GM21515 (cell line): Measurements from ENCODE around the gene UBR1.
"Not testable (repeated sequence)": the region's sequence is repeated elsewhere in the genome, so short reads cannot be mapped to it uniquely, and the experiment has no call there.

ENCODE experiments used
- ATAC-seq: cut with Tn5 transposase; IDR thresholded peaks from one replicate; pipeline ENCODE4 v1.9.1; 2021; ENCODE audit not compliant: unreplicated experiment

UBR1 gene

DNA sequence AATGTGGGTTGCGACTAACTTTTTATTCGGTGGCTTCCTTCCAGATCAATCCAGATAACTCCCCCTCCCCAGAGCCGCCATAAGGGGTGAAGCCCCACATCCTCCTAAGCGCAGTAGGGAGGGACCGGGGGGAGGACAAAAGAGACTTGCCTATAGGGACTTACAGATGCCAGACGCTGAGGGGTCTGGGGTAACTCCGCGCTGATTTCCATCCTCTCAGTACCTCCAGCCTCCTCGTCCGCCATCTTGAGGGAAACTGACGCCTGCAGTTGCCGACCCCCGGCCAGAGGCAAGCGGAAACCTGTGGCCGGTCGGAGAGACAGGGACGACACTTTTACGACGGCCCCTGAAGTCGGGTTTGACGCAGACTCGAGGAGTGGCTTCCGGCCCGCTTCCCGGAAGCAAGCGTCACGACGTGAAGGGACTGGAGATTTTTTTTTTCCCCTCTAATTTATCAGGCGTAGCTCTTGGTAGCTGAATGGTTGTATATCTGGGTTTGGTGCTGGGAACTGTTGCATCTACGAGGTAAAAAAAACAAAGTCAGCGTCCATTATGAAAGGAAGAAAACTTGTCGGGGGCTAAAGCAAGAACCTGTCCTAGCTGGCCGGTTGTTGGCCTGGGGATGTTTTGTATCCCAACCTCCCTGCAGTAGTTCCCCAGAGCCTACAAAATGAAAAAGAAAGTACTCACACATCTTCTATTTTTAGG lies at the start of gene UBR1:
Gene UBR1 (minus strand): TSS at position 261 of the 708 bp plus-strand sequence. CDS start 16 bp downstream, at position 245.
- ATAC-seq = peak; percentile 83

DNA sequence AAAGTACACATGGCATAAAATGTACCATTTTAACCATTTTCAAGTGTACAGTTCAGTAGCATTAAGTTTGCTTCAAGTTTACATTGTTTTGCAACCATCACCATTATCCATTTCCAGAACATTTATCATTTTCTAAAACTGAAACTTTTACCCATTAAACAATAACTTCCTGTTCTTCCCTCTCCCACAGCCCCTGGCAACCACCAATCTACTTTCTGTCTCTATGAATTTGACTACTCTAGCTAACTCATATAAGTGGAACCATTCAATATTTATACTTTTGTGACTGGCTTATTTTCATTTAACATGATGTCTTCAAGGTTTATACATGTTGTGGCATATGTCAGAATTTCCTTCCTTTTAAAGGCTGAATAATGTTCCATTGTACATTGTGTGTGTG lies 47.4 kb upstream of the UBR1 start:
- ATAC-seq = no peak

- no peak for ATAC-seq
Measured at GRCh38 chr15:43151688-43152087, 45.9 kb upstream of the UBR1 start.

GRCh38 chr15:43150191-43150929 lies 44.5 kb upstream of the UBR1 start:
- no peak for ATAC-seq

DNA sequence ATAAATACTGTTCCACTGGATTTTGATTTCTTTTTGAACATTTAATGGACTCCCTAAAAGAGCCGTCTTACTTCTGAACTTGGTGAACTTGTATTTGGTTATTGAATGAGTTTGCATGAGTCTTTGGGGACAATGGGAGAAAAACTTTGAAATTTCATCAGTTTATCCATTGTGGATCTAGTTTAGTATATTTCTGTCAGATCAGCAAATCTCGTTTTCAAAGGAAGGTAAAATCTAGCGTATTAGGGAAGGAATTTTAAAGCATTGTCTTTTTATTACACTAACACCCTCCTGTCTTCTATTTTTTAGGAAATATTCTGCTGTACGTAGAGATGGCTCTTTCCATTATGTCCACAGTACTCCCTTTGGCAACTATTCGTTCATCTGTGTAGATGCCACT lies 40.3 kb upstream of the UBR1 start:
- ATAC-seq = no peak

- no peak for ATAC-seq
Measured at GRCh38 chr15:43144512-43144911, 38.7 kb upstream of the UBR1 start.

GRCh38 chr15:43143203-43143941 lies 37.5 kb upstream of the UBR1 start:
- ATAC-seq = no peak

- no peak for ATAC-seq
Measured at GRCh38 chr15:43135351-43135750, 29.5 kb upstream of the UBR1 start.

GRCh38 chr15:43134157-43134635 lies 28.4 kb upstream of the UBR1 start:
- peak; percentile 21 for ATAC-seq

DNA sequence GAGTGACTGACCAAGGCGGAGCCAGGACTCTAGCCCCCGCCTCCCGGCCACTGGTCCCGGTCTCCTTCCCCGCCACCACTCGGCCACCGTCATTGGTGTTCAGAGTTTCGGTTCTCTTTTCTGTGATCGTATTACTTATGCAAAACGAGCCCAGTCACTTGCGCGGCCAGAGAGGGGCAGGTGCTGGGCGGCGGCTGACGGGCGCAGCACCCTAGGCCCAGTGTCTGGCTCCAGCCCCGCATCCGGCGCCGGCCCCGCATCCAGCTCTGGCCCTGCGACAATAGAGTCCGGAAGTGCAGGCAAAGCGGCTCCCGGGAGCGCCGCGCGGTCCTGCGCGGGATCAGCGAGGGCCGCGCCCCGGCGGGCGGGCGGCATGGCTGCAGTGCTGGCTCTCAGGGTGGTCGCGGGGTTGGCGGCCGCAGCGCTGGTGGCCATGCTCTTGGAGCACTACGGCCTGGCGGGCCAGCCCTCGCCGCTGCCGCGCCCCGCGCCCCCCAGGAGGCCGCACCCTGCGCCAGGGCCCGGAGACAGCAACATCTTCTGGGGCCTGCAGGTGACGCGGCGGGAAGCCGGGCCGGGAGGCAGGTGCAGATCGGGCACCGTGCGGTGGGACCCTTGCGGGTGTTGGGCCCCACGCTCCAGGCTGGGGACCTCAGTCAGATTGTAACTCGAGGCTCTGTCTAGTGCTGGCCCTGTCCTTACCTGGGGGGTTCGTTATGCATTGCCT lies 27.8 kb upstream of the UBR1 start, which contains the start of gene TMEM62:
Gene TMEM62 (plus strand): TSS at position 157 of the 727 bp plus-strand sequence. CDS start 217 bp downstream, at position 374.
- peak; percentile 91 for ATAC-seq

- no peak for ATAC-seq
Measured at GRCh38 chr15:43132830-43133429, 27.1 kb upstream of the UBR1 start.

- ATAC-seq = no peak
Measured at GRCh38 chr15:43128980-43129335, 23.1 kb upstream of the UBR1 start.

DNA sequence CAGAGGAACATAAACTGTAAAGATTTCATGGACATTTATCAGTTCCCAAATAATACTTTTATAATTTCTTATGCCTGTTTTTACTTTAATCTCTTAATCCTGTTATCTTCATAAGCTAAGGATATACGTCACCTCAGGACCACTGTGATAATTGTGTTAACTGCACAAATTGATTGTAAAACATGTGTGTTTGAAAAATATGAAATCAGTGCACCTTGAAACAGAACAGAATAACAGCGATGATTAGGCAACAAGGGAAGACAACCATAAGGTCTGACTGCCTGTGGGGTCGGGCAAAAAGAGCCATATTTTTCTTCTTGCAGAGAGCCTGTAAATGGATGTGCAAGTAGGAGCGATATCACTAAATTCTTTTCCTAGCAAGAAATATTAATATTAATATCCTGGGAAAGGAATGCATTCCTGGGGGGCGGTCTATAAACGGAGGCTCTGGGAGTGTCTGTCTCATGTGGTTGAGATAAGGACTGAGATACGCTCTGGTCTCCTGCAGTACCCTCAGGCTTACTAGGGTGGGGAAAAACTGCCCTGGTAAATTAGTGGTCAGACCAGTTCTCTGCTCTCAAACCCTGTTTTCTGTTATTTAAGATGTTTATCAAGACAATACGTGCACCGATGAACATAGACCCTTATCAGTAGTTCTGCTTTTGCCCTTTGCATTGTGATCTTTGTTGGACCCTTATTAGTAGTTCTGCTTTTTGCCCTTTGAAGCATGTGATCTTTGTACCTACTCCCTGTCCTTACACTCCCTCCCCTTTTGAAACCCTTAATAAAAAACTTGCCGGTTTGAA lies 22.5 kb upstream of the UBR1 start:
- ATAC-seq = not testable (repeated sequence)

- no peak for ATAC-seq
Measured at GRCh38 chr15:43127752-43128151, 21.9 kb upstream of the UBR1 start.

DNA sequence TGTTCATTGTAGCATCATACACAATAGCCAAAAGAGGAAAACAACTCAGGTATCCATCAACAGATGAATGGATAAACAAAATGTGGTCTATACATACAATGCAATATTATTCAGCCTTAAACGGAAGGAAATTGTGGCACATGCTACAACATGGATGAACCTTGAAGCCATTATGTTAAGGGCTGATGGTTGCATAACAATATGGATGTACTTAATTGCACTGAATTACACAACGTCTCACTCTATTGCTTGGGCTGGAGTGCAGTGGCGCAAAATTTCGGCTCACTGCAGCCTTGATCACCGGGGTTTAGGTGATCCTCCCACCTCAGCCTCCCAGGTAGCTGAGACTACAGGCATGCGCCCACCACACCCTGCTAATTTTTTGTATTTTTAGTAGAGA lies 20.5 kb upstream of the UBR1 start:
- ATAC-seq = no peak

DNA sequence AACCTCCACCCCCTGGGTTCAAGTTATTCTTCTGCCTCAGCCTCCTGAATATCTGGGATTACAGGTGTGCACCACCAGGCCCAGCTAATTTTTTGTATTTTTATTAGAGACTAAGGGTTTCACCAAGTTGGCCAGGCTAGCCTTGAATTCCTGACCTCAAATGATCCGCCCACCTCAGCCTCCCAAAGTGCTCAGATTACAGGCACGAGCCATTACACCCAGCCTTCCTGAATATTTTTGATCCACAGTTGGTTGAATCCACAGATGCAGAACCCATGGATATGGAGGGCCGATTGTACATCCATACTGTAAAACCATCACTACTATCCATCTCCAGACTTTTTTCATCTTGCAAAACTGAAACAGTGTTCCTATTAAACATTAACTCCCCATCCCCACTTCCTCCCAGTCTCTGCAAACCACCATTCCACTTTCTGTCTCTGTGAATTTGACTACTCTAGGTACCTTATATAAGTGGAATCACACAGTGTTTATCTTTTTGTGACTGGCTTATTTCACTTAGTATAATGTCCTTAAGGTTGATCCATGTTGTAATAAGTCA lies 19.3 kb upstream of the UBR1 start:
- no peak for ATAC-seq

DNA sequence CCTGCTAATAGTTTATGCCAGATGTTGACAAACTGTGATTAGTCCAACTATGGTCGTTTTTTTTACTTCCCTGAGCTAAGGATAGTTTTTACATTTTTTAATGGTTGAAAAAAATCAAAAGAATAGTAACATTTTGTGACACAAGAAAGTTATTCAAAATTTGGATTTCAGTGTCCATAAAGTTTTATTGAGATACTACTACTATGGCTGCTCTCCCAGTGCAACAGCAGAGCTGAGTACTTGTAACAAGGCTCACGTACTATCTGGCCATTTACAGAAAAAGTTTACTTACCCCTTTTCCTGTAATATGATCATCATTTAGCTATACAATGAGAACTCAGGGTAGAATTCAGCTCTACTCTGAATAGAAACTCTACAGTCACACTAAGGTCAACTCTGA lies 16.0 kb upstream of the UBR1 start:
- ATAC-seq = no peak

GRCh38 chr15:43118829-43119228 lies 13.0 kb upstream of the UBR1 start:
- no peak for ATAC-seq

DNA sequence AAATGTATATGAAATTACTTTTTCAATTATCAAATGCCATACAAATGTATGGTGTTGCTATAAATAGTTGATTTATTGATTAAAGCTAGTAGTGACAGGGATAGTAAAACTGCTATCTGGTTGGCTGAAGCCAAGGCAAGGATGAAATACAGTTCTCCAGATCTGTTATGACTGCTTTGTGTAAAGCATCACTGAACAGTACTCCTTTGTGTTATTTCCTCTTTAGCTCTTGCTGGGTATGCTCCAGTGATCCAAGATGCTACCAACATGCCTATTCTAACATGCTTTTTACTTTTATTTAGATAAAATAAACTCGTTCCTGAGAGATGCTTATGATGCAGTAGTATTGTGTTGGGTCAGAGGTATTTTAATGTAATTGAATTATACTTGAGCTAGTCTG lies 12.4 kb upstream of the UBR1 start:
- no peak for ATAC-seq
